Fibroblast of villous mesenchyme (primary cell): Measurements from ENCODE around the gene LRRC30. TPM values are rescaled to one million over a fixed set of nuclear protein-coding genes. Genes with fewer than 3 reads are reported as not detected.

Experiments
- DNase-seq: peaks from one replicate; pipeline ENCODE4 v3.0.0-alpha.2; 2010; ENCODE audit warnings: low read depth
- H3K4me3 ChIP-seq: 2 replicates; pipeline ENCODE4 v1.5.1; 2011; ENCODE audit warnings: low read depth, mild to moderate bottlenecking, low read length
- CTCF ChIP-seq: IDR thresholded peaks from 2 replicates; pipeline ENCODE4 v1.5.1; 2012; ENCODE audit warnings: low read depth, mild to moderate bottlenecking, low read length; ENCODE audit not compliant: insufficient read depth
- total RNA-seq: library from RNA; depleted of rRNA; stranded (reverse); fragments of >200 nt; gene quantifications from 2 replicates; pipeline ENCODE4 v1.2.3, GENCODE V29; 2012

The LRRC30 gene
- total RNA-seq, 1 donor = not detected

GRCh38 chr18:7255643-7256042 is 24.8 kb downstream of the LRRC30 start:
- no peak for DNase-seq
- no peak overlapping the region for H3K4me3 ChIP-seq
- TF ChIP-seq CTCF = no peak

- no peak overlapping the region for H3K4me3 ChIP-seq
- TF ChIP-seq CTCF = no peak
- DNase-seq = no peak
These were observed 25.9 kb downstream of the LRRC30 start for GRCh38 chr18:7256618-7257425.

GRCh38 chr18:7257426-7257740 is 26.5 kb downstream of the LRRC30 start:
- no peak for TF ChIP-seq CTCF
- no peak for DNase-seq
- no peak overlapping the region for H3K4me3 ChIP-seq

- TF ChIP-seq CTCF = no peak
- H3K4me3 ChIP-seq = no peak overlapping the region
- no peak for DNase-seq
These were observed 28.6 kb downstream of the LRRC30 start for GRCh38 chr18:7259475-7259874.

- no peak overlapping the region for H3K4me3 ChIP-seq
- TF ChIP-seq CTCF = no peak
- no peak for DNase-seq
These were observed 30.3 kb downstream of the LRRC30 start for GRCh38 chr18:7261199-7261598.

GRCh38 chr18:7267973-7268372 is 37.1 kb downstream of the LRRC30 start:
- no peak for DNase-seq
- TF ChIP-seq CTCF = no peak
- H3K4me3 ChIP-seq = no peak overlapping the region

- TF ChIP-seq CTCF = no peak
- no peak for DNase-seq
- H3K4me3 ChIP-seq = no peak overlapping the region
These were observed 39.1 kb downstream of the LRRC30 start for GRCh38 chr18:7269942-7270341.
